Measurements from ENCODE around the gene FRMD4A. TPM values are rescaled to one million over a fixed set of nuclear protein-coding genes. Genes with fewer than 3 reads are reported as not detected.

Gene FRMD4A
- total RNA-seq, 2 experiments from 2014 or later = 0.17 TPM; not detected in 1

DNA sequence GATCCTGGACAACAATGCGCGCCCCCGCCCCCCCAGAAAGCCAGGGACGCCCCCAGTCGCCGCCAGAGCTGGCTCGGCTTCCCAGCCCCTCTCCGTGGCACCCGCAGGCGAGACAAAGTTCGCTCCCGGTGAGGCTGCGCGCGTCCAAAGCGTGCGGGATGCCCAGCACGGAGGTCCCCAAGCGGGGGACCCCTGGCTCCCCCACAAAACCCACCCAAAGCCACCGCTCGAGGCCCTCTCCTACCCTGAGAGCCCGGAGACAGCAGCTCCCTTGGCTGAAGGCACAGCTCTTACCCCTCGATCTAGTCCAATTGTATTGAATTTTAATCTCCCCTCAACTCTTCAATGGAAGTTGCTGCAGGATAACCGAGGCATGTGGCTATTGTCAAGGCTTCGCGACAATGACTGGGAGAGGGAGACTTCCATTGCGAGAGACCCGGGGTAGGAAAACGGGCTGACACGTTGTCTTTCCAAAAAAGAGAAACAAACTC is 438.7 kb downstream of the FRMD4A start:
- Histone ChIP-seq H4K20me1 (ENCODE audit: insufficient read depth, low read length) (no peaks in the 10 kb centered on the region), H3K79me2 (ENCODE audit: insufficient read depth, low read depth, low read length) (no peaks in the 10 kb centered on the region), H3K4me1 (ENCODE audit: insufficient read depth, low read length, poor library complexity, severe bottlenecking) (no peaks in the 10 kb centered on the region), H2AFZ (ENCODE audit: low read length) (no peak overlapping the region), H3K9me2 (ENCODE audit: insufficient read depth, low read length) (no peaks in the 10 kb centered on the region), H3K36me3 (ENCODE audit: insufficient read depth, low read length) (no peaks in the 10 kb centered on the region), H3K4me3 (ENCODE audit: low read depth, low read length, poor library complexity, severe bottlenecking) (no peak overlapping the region), H3K4me2 (ENCODE audit: low read length) (no peak overlapping the region), H3K9me3 (ENCODE audit: low read length) (no peaks in the 10 kb centered on the region), H3K27ac (ENCODE audit: low read depth, low read length, poor library complexity, severe bottlenecking) (no peak overlapping the region)
- POLR2A ChIA-PET = no interaction called here
- intact Hi-C loops (cut with micrococcal nuclease; ENCODE audit: unreplicated experiment) = no loop called here
- CTCF ChIA-PET (ENCODE audit: unreplicated experiment) = no interaction called here
- BruUV-seq (replicated peaks) = no TSS peak
- TF ChIP-seq EZH2phosphoT487 (IDR thresholded peaks at IDR 0.05; ENCODE audit: borderline replicate concordance, low read depth, low read length) = no peak
- TF ChIP-seq, protein P1, sequence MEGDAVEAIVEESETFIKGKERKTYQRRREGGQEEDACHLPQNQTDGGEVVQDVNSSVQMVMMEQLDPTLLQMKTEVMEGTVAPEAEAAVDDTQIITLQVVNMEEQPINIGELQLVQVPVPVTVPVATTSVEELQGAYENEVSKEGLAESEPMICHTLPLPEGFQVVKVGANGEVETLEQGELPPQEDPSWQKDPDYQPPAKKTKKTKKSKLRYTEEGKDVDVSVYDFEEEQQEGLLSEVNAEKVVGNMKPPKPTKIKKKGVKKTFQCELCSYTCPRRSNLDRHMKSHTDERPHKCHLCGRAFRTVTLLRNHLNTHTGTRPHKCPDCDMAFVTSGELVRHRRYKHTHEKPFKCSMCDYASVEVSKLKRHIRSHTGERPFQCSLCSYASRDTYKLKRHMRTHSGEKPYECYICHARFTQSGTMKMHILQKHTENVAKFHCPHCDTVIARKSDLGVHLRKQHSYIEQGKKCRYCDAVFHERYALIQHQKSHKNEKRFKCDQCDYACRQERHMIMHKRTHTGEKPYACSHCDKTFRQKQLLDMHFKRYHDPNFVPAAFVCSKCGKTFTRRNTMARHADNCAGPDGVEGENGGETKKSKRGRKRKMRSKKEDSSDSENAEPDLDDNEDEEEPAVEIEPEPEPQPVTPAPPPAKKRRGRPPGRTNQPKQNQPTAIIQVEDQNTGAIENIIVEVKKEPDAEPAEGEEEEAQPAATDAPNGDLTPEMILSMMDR (conservative IDR thresholded peaks at IDR 0.05; ENCODE audit: low read length) = no peak
- DNase-seq (ENCODE audit: low spot score) = no peak

DNA sequence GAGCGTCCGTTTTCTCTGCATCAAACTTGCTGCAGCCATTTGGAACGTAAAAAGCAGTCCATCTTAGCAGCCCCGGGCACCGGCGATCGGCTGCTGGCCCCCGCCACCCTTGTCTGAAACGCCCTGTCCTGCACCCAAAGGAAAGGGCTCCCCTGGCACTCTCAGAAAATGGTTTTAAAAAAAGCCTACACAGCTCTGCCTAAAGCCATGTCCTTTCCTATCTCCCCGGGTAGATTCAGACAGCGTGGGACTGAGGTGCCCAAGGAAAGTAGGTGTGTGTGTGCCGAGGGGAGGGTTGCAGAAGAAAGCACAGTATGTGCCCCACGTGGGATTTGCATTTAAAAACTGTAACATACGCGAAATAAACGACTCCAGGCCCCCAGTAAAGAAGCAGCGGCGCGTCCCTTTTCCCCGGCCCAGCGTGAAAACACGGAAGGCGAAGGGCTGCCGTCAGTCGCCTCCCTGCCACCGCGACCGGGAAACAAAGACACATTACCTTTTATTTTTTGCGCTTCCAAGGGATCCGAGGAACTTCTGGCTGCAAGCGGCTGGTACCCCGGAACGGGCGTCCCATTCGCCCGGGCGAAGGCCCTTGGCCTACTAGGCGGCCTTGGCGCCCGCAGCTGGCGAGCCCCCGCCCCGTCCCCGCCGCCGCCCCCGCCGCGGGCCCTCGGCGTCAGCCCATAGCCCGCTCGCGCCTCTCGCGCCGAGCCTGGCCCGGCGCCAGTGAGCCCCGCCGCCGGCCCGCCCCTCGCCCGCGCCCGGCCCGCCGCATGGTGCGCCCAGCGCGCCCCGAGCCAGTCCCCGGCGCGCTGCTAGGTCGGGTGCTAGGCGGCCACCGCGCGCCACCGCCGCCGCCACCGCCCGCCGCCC is 439.4 kb downstream of the FRMD4A start:
- no TSS peak for BruUV-seq (replicated peaks)
- CTCF ChIA-PET (ENCODE audit: unreplicated experiment) = no interaction called here
- POLR2A ChIA-PET = no interaction called here
- Histone ChIP-seq H3K79me2 (ENCODE audit: insufficient read depth, low read depth, low read length) (no peaks in the 10 kb centered on the region), H3K9me2 (ENCODE audit: insufficient read depth, low read length) (no peaks in the 10 kb centered on the region), H2AFZ (ENCODE audit: low read length) (no peak overlapping the region), H3K4me2 (ENCODE audit: low read length) (no peak overlapping the region), H3K36me3 (ENCODE audit: insufficient read depth, low read length) (no peaks in the 10 kb centered on the region), H3K4me1 (ENCODE audit: insufficient read depth, low read length, poor library complexity, severe bottlenecking) (no peaks in the 10 kb centered on the region), H3K4me3 (ENCODE audit: low read depth, low read length, poor library complexity, severe bottlenecking) (no peak overlapping the region), H3K27ac (ENCODE audit: low read depth, low read length, poor library complexity, severe bottlenecking) (no peak overlapping the region), H3K9me3 (ENCODE audit: low read length) (no peaks in the 10 kb centered on the region), H4K20me1 (ENCODE audit: insufficient read depth, low read length) (no peaks in the 10 kb centered on the region)
- intact Hi-C loops (cut with micrococcal nuclease; ENCODE audit: unreplicated experiment) = no loop called here
- TF ChIP-seq, protein P1 (conservative IDR thresholded peaks at IDR 0.05; ENCODE audit: low read length) = no peak
- TF ChIP-seq EZH2phosphoT487 (IDR thresholded peaks at IDR 0.05; ENCODE audit: borderline replicate concordance, low read depth, low read length) = no peak
- DNase-seq (ENCODE audit: low spot score) = no peak
